Gastrocnemius medialis (tissue), 4 donors: ENCODE data around the gene UMPS. TPM values are rescaled to one million over a fixed set of nuclear protein-coding genes. Genes with fewer than 3 reads are reported as not detected.

Source experiments
- ATAC-seq, 2 donors: fragments of 150-250 bp; one replicate each; pipeline ENCODE4 v1.9.1; 2016
- DNase-seq, 2 donors: peaks; one replicate each; pipeline ENCODE4 v3.0.0-alpha.2; 2019
- H3K27ac ChIP-seq, 4 donors: fragments of 200-600 bp; sonication (generic); 1 replicate in 1 of 4; 2 replicates in 3 of 4; pipeline ENCODE4 v1.5.1; 2016 to 2018; ENCODE audit warnings: mild to moderate bottlenecking in 2 of 4, moderate library complexity in 1 of 4
- H3K27me3 ChIP-seq, 3 donors: fragments of 200-600 bp; sonication (generic) in 2 of 3; 1 replicate in 1 of 3; 2 replicates in 2 of 3; pipeline versions ENCODE4 v1.5.1 to v1.6.0; 2016 to 2019; ENCODE audit warnings: mild to moderate bottlenecking in 1 of 3, moderate library complexity in 1 of 3
- H3K36me3 ChIP-seq, 2 donors: fragments of 200-600 bp; sonication (generic) in 1 of 2; one replicate each; pipeline ENCODE4 v1.5.1; 2017 to 2018
- H3K4me1 ChIP-seq, 2 donors: fragments of 200-600 bp; sonication (generic) in 1 of 2; one replicate each; pipeline ENCODE4 v1.5.1; 2016 to 2017; ENCODE audit warnings: mild to moderate bottlenecking in 2 of 2
- H3K4me3 ChIP-seq, 4 donors: fragments of 200-600 bp; sonication (generic) in 3 of 4; 1 replicate in 1 of 4; 2 replicates in 3 of 4; pipeline ENCODE4 v1.5.1; 2016 to 2019; ENCODE audit warnings: mild to moderate bottlenecking in 2 of 4
- H3K9me3 ChIP-seq, 3 donors: fragments of 200-600 bp; sonication (generic) in 2 of 3; 1 replicate in 1 of 3; 2 replicates in 2 of 3; pipeline ENCODE4 v1.5.1; 2016 to 2019
- CTCF ChIP-seq, 5 experiments: fragments of 450-650 bp in 3 of 5; fragments of 200-600 bp in 2 of 5; sonication (generic) in 2 of 5; IDR thresholded peaks in 4 of 5; conservative IDR thresholded peaks in 1 of 5; 1 replicate in 4 of 5; 2 replicates in 1 of 5; pipeline ENCODE4 v1.5.1; 2016 to 2019; ENCODE audit warnings: antibody characterized with exemption in 5 of 5, mild to moderate bottlenecking in 3 of 5, moderate library complexity in 3 of 5
- POLR2A ChIP-seq, 2 donors: fragments of 450-650 bp; IDR thresholded peaks; one replicate each; pipeline ENCODE4 v1.6.1; 2017; ENCODE audit warnings: antibody characterized with exemption in 2 of 2, mild to moderate bottlenecking in 2 of 2, moderate library complexity in 2 of 2
- in situ Hi-C, 4 donors: fragments of 200-750 bp; cut with MboI; loops; one replicate each; pipeline versions ENCODE4 v1.15.0 to v1.8.0; 2017; ENCODE audit warnings: low sequenced_read_pairs in 4 of 4
- intact Hi-C: fragments of 100-400 bp; cut with DNase I; formaldehyde crosslinking; loops from one replicate; pipeline ENCODE4 v1.15.1; 2023; ENCODE audit warnings: low total_unique reads
- total RNA-seq, 4 donors: library from RNA; depleted of rRNA; stranded (reverse); fragments of >200 nt; gene quantifications; one replicate each; pipeline versions ENCODE4 v1.1.0 to v1.2.3, GENCODE V29; 2016

Gene UMPS
- total RNA-seq, 4 donors from 2014 or later: 2.2 to 7.6 (median 6.2) TPM

DNA sequence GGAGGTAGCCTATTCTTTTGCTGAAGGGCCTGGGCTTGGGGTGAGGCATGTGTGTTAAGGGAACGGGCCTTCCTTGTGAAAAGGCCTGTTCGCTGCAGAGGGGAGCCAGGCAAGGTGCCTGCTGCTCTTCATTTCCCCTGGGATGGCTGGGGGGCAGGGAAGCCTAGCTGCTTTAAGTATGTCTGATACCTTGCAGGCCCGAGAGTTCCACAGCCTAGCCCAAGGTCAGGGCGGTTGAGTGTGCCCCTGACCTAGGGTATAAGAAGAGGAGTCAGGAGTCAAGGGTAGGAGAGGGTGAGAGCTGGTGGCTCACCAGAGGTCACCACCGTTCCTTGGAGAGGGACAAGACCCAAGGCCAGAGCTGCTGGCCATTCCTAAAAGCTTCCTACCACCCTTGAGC lies 46.6 kb downstream of the UMPS start:
- no peak for DNase-seq
- Histone ChIP-seq H3K27ac (no peak overlapping the region), H3K9me3 (no peaks in the 10 kb centered on the region), H3K4me1 (peaks cover 56 to 57% of the 10 kb centered on the region in 2 donors), H3K36me3 (no peaks in the 10 kb centered on the region), H3K27me3 (no peaks in the 10 kb centered on the region), H3K4me3 (no peak overlapping the region)
- no peak for ATAC-seq
- intact Hi-C loops: no loop called here
- in situ Hi-C loops: no loop called here
- TF ChIP-seq CTCF (IDR thresholded peaks at IDR 0.05 in 4 of 5, conservative IDR thresholded peaks at IDR 0.05 in 1 of 5) (no peak), POLR2A (IDR thresholded peaks at IDR 0.05) (no peak)

DNA sequence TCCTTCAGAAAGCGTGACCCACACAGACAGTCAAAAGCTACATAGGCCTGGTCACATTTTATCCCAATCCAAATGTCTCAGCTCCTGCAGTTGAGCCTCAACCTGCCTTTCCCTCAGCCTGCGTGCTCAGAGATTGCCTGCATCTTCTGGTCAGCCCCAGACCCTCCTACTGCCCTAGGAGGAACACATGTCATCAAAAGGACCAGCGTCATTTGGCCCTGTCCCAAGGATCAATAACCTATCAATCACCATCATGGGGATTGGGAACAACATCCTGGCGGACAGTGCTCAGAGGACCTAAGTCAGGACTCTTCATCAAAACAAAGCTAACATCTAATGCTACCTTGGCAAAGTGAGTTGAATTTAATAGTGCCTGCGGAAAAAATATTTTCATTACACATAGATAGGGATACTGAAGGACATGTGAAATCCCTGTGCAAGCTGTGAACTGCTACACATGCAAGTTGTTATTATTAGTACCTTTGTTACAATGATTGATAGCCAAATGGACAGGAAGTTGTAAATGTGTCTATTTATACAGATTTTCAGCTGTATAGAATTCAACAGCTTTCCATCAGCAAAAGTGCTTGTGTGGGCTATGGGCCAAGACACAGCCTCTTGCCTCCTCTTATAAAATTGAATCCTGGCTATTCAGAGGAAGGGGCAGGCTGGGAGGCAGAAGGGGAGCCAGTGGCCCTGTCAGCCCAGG lies 47.7 kb downstream of the UMPS start:
- Histone ChIP-seq H3K4me3 (no peak overlapping the region), H3K27me3 (no peaks in the 10 kb centered on the region), H3K4me1 (peaks cover 51 to 55% of the 10 kb centered on the region in 2 donors), H3K36me3 (no peaks in the 10 kb centered on the region), H3K9me3 (no peaks in the 10 kb centered on the region), H3K27ac (no peak overlapping the region)
- in situ Hi-C loops: no loop called here
- intact Hi-C loops: no loop called here
- no peak for DNase-seq
- ATAC-seq: no peak
- TF ChIP-seq CTCF (IDR thresholded peaks at IDR 0.05 in 4 of 5, conservative IDR thresholded peaks at IDR 0.05 in 1 of 5): no peak
- no peak for TF ChIP-seq POLR2A (IDR thresholded peaks at IDR 0.05)

GRCh38 chr3:124779116-124779515 lies 48.9 kb downstream of the UMPS start:
- peaks cover 43 to 49% of the 10 kb centered on the region in 2 donors for H3K4me1 ChIP-seq
- ATAC-seq: no peak
- H3K4me3 ChIP-seq: no peak overlapping the region
- in situ Hi-C loops (no loop called here), intact Hi-C loops (no loop called here)
- peak overlapping the region; percentile 81 to 93 (median 90) for H3K27ac ChIP-seq
- no peaks in the 10 kb centered on the region for H3K9me3 ChIP-seq
- TF ChIP-seq CTCF (IDR thresholded peaks at IDR 0.05 in 4 of 5, conservative IDR thresholded peaks at IDR 0.05 in 1 of 5): no peak
- no peak for TF ChIP-seq POLR2A (IDR thresholded peaks at IDR 0.05)
- DNase-seq: no peak
- H3K27me3 ChIP-seq: no peaks in the 10 kb centered on the region
- no peaks in the 10 kb centered on the region for H3K36me3 ChIP-seq

GRCh38 chr3:124779751-124780191 lies 49.5 kb downstream of the UMPS start:
- in situ Hi-C loops: no loop called here
- Histone ChIP-seq H3K36me3 (no peaks in the 10 kb centered on the region), H3K9me3 (no peaks in the 10 kb centered on the region), H3K4me1 (peaks cover 37 to 42% of the 10 kb centered on the region in 2 donors), H3K4me3 (no peak overlapping the region), H3K27me3 (no peaks in the 10 kb centered on the region), H3K27ac (peak overlapping the region; percentile 81 to 93 (median 90))
- DNase-seq (no peak), ATAC-seq (no peak)
- TF ChIP-seq POLR2A (IDR thresholded peaks at IDR 0.05) (no peak), CTCF (IDR thresholded peaks at IDR 0.05 in 4 of 5, conservative IDR thresholded peaks at IDR 0.05 in 1 of 5) (no peak)
- intact Hi-C loops: loop anchor here (2.0 kb wide), 2 partner anchors 31 to 107 kb away; partner anchors contain the start of gene ITGB5
